TTC549 (cell line): Measurements from ENCODE around the gene UCP3.

Experiments
- FAIRE-seq: peaks from 2 replicates; lab custom pipeline; 2012; peaks lifted over from hg19 to GRCh38; lab: Jason Lieb, UNC

UCP3 gene

GRCh38 chr11:74008373-74009229 lies at the start of gene UCP3:
Gene UCP3, minus strand, starts transcription at chr11:74009085. Its CDS starts 2,043 bp downstream, at chr11:74007042.
- FAIRE-seq, result no peak

- FAIRE-seq, result no peak
Observed at GRCh38 chr11:74057249-74058151, 48.6 kb upstream of the UCP3 start.

- FAIRE-seq, result no peak
Observed at GRCh38 chr11:74055938-74056337, 47.1 kb upstream of the UCP3 start.

- FAIRE-seq, result no peak
Observed at GRCh38 chr11:74050465-74050864, 41.6 kb upstream of the UCP3 start.

- no peak for FAIRE-seq
Observed at GRCh38 chr11:74048993-74049392, 40.1 kb upstream of the UCP3 start.

- no peak for FAIRE-seq
Observed at GRCh38 chr11:74044538-74044937, 35.7 kb upstream of the UCP3 start.

GRCh38 chr11:74043450-74043849 lies 34.6 kb upstream of the UCP3 start:
- no peak for FAIRE-seq

GRCh38 chr11:74037309-74037708 lies 28.4 kb upstream of the UCP3 start:
- FAIRE-seq, result no peak

- no peak for FAIRE-seq
Observed at GRCh38 chr11:74035264-74035663, 26.4 kb upstream of the UCP3 start.

GRCh38 chr11:74033046-74033445 lies 24.2 kb upstream of the UCP3 start:
- FAIRE-seq, result no peak

GRCh38 chr11:74030723-74031676 lies 22.1 kb upstream of the UCP3 start:
- no peak for FAIRE-seq

GRCh38 chr11:74025467-74026166 lies 16.7 kb upstream of the UCP3 start:
- FAIRE-seq, result no peak

- no peak for FAIRE-seq
Observed at GRCh38 chr11:74024261-74025029, 15.6 kb upstream of the UCP3 start.

GRCh38 chr11:74023276-74023675 lies 14.4 kb upstream of the UCP3 start:
- FAIRE-seq, result no peak

- FAIRE-seq, result no peak
Observed at GRCh38 chr11:74022546-74022945, 13.7 kb upstream of the UCP3 start.

GRCh38 chr11:74021998-74022397 lies 13.1 kb upstream of the UCP3 start:
- no peak for FAIRE-seq

- no peak for FAIRE-seq
Observed at GRCh38 chr11:74020539-74020938, 11.7 kb upstream of the UCP3 start.

GRCh38 chr11:74019860-74020259 lies 11.0 kb upstream of the UCP3 start:
- no peak for FAIRE-seq

- no peak for FAIRE-seq
Observed at GRCh38 chr11:74019104-74019738, 10.3 kb upstream of the UCP3 start.
